Ishikawa (cell line): ENCODE measurements around the gene CRMP1.

ENCODE experiments used
- CEBPB ChIP-seq: IDR thresholded peaks from 2 replicates; pipeline ENCODE4 v1.6.1; 2012
- CREB1 ChIP-seq: IDR thresholded peaks from 2 replicates; pipeline ENCODE4 v1.6.1; 2012; ENCODE audit warnings: low read depth
- EGR1 ChIP-seq: IDR thresholded peaks from 2 replicates; pipeline ENCODE4 v1.6.1; 2012
- EP300 ChIP-seq: IDR thresholded peaks from 2 replicates; pipeline ENCODE4 v1.6.1; 2012; ENCODE audit warnings: borderline replicate concordance
- FOXM1 ChIP-seq: IDR thresholded peaks from 2 replicates; pipeline ENCODE4 v1.6.1; 2012; ENCODE audit warnings: low read depth, borderline replicate concordance
- MAX ChIP-seq: IDR thresholded peaks from 2 replicates; pipeline ENCODE4 v1.6.1; 2012
- NFIC ChIP-seq: IDR thresholded peaks from 2 replicates; pipeline ENCODE4 v1.6.1; 2012
- RAD21 ChIP-seq: IDR thresholded peaks from 2 replicates; pipeline ENCODE4 v1.6.1; 2012; ENCODE audit warnings: low read depth
- REST ChIP-seq: IDR thresholded peaks from 2 replicates; pipeline ENCODE4 v1.6.1; 2012; ENCODE audit warnings: low read depth, mild to moderate bottlenecking
- TAF1 ChIP-seq: IDR thresholded peaks from 2 replicates; pipeline ENCODE4 v1.6.1; 2012; ENCODE audit warnings: low read depth, mild to moderate bottlenecking
- TCF12 ChIP-seq: IDR thresholded peaks from 2 replicates; pipeline ENCODE4 v1.6.1; 2012; ENCODE audit warnings: low read depth
- TEAD4 ChIP-seq: IDR thresholded peaks from 2 replicates; pipeline ENCODE4 v1.6.1; 2012
- USF1 ChIP-seq: IDR thresholded peaks from 2 replicates; pipeline ENCODE4 v1.6.1; 2012
- YY1 ChIP-seq: IDR thresholded peaks from 2 replicates; pipeline ENCODE4 v1.6.1; 2012; ENCODE audit warnings: low read depth
- ZBTB7A ChIP-seq: IDR thresholded peaks from 2 replicates; pipeline ENCODE4 v1.6.1; 2012; ENCODE audit warnings: low read depth

Gene CRMP1

GRCh38 chr4:5804656-5805055 lies 88.2 kb downstream of the CRMP1 start:
- TF ChIP-seq EGR1 (no peak), YY1 (no peak), TAF1 (no peak), TCF12 (no peak), MAX (no peak), FOXM1 (no peak), REST (no peak), CREB1 (no peak), CEBPB (no peak), RAD21 (no peak), TEAD4 (no peak)

- no peak for TF ChIP-seq TAF1
- TF ChIP-seq MAX, result no peak
- no peak for TF ChIP-seq REST
- TF ChIP-seq CREB1, result no peak
- TF ChIP-seq NFIC, result no peak
- TF ChIP-seq EGR1, result no peak
- TF ChIP-seq CEBPB, result no peak
- no peak for TF ChIP-seq RAD21
These were observed 90.3 kb downstream of the CRMP1 start for GRCh38 chr4:5802565-5802964.

- no peak for TF ChIP-seq EGR1
- TF ChIP-seq USF1, result no peak
- no peak for TF ChIP-seq TCF12
- no peak for TF ChIP-seq ZBTB7A
- TF ChIP-seq MAX, result no peak
- TF ChIP-seq EP300, result no peak
- no peak for TF ChIP-seq TEAD4
- no peak for TF ChIP-seq NFIC
- no peak for TF ChIP-seq FOXM1
- TF ChIP-seq TAF1, result no peak
- no peak for TF ChIP-seq YY1
- no peak for TF ChIP-seq RAD21
- TF ChIP-seq REST, result no peak
- no peak for TF ChIP-seq CREB1
- TF ChIP-seq CEBPB, result no peak
These were observed 91.2 kb downstream of the CRMP1 start for GRCh38 chr4:5801696-5802095.

GRCh38 chr4:5800496-5800895 lies 92.4 kb downstream of the CRMP1 start:
- TF ChIP-seq TAF1 (no peak), REST (no peak), YY1 (no peak)
